Ishikawa (cell line): ENCODE measurements around the gene PARD3B.

ENCODE experiments used
- CEBPB ChIP-seq: IDR thresholded peaks from 2 replicates; pipeline ENCODE4 v1.6.1; 2012
- CREB1 ChIP-seq: IDR thresholded peaks from 2 replicates; pipeline ENCODE4 v1.6.1; 2012; ENCODE audit warnings: low read depth
- EGR1 ChIP-seq: IDR thresholded peaks from 2 replicates; pipeline ENCODE4 v1.6.1; 2012
- EP300 ChIP-seq: IDR thresholded peaks from 2 replicates; pipeline ENCODE4 v1.6.1; 2012; ENCODE audit warnings: borderline replicate concordance
- FOXM1 ChIP-seq: IDR thresholded peaks from 2 replicates; pipeline ENCODE4 v1.6.1; 2012; ENCODE audit warnings: low read depth, borderline replicate concordance
- NFIC ChIP-seq: IDR thresholded peaks from 2 replicates; pipeline ENCODE4 v1.6.1; 2012
- RAD21 ChIP-seq: IDR thresholded peaks from 2 replicates; pipeline ENCODE4 v1.6.1; 2012; ENCODE audit warnings: low read depth
- REST ChIP-seq: IDR thresholded peaks from 2 replicates; pipeline ENCODE4 v1.6.1; 2012; ENCODE audit warnings: low read depth, mild to moderate bottlenecking
- TAF1 ChIP-seq: IDR thresholded peaks from 2 replicates; pipeline ENCODE4 v1.6.1; 2012; ENCODE audit warnings: low read depth, mild to moderate bottlenecking
- TCF12 ChIP-seq: IDR thresholded peaks from 2 replicates; pipeline ENCODE4 v1.6.1; 2012; ENCODE audit warnings: low read depth
- TEAD4 ChIP-seq: IDR thresholded peaks from 2 replicates; pipeline ENCODE4 v1.6.1; 2012
- YY1 ChIP-seq: IDR thresholded peaks from 2 replicates; pipeline ENCODE4 v1.6.1; 2012; ENCODE audit warnings: low read depth
- ZBTB7A ChIP-seq: IDR thresholded peaks from 2 replicates; pipeline ENCODE4 v1.6.1; 2012; ENCODE audit warnings: low read depth
- TF ChIP-seq, protein P1 (sequence below): IDR thresholded peaks from 2 replicates; pipeline ENCODE4 v1.6.1; 2012
- TF ChIP-seq, protein P2 (sequence below): IDR thresholded peaks from 2 replicates; pipeline ENCODE4 v1.6.1; 2012

The PARD3B gene

DNA sequence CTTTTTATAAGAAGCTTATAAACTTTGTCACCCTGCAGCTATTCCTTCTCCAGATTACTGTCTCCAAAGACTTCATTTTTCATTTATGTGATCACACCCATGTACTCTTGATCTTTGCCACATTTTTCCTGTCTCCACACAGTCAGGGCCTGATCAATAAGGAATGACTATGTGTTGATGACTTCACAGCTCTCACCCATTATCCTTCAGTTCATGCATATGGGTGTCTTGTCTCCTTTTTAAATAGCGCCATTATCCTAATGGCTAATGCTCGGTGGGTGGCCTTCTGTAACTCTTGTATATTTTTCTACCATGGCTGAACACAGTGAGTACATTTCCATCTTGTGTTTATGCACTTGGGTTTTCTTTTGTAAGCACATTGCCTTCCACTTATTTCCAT is 801.4 kb downstream of the PARD3B start:
- no peak for TF ChIP-seq REST
- TF ChIP-seq YY1 = no peak
- TF ChIP-seq EGR1 = no peak
- TF ChIP-seq CEBPB = no peak
- no peak for TF ChIP-seq CREB1
- no peak for TF ChIP-seq RAD21
- no peak for TF ChIP-seq TAF1
- TF ChIP-seq NFIC = no peak
- no peak for TF ChIP-seq FOXM1
- TF ChIP-seq, protein P1, sequence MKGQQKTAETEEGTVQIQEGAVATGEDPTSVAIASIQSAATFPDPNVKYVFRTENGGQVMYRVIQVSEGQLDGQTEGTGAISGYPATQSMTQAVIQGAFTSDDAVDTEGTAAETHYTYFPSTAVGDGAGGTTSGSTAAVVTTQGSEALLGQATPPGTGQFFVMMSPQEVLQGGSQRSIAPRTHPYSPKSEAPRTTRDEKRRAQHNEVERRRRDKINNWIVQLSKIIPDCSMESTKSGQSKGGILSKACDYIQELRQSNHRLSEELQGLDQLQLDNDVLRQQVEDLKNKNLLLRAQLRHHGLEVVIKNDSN = no peak
- TF ChIP-seq TEAD4 = no peak

- TF ChIP-seq TCF12 (no peak), RAD21 (no peak), ZBTB7A (no peak), TAF1 (no peak), TEAD4 (no peak), EGR1 (no peak), REST (no peak), NFIC (no peak), YY1 (no peak), FOXM1 (no peak), CEBPB (no peak), EP300 (no peak), CREB1 (no peak)
- TF ChIP-seq, protein P1 = no peak
- TF ChIP-seq, protein P2, sequence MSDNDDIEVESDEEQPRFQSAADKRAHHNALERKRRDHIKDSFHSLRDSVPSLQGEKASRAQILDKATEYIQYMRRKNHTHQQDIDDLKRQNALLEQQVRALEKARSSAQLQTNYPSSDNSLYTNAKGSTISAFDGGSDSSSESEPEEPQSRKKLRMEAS = no peak
These were observed 802.6 kb downstream of the PARD3B start for GRCh38 chr2:205347899-205348298.

DNA sequence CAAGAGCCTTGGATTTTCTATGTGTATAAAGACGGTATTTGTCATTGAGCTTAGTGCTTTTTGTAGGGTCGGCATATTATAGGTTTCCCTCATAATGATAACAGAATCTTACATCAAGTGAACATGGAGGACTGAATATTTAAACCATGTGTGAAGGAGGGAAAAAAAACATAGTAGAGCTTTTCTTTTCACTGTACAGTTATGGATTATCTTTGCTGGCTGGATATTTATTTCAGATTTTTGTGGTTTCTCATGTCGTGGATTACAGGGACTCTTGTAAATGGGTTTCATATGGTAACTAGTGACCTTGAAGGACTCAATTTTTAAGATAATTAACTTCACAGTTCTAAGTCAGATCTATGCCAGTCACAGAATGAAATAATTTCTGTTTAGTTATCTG is 806.8 kb downstream of the PARD3B start:
- TF ChIP-seq CREB1 (no peak), TAF1 (no peak), ZBTB7A (no peak), TEAD4 (no peak), EP300 (no peak), RAD21 (no peak), TCF12 (no peak), FOXM1 (no peak), NFIC (no peak), CEBPB (no peak), EGR1 (no peak), YY1 (no peak), REST (no peak)
- TF ChIP-seq, protein P1 = no peak
- TF ChIP-seq, protein P2 = no peak

DNA sequence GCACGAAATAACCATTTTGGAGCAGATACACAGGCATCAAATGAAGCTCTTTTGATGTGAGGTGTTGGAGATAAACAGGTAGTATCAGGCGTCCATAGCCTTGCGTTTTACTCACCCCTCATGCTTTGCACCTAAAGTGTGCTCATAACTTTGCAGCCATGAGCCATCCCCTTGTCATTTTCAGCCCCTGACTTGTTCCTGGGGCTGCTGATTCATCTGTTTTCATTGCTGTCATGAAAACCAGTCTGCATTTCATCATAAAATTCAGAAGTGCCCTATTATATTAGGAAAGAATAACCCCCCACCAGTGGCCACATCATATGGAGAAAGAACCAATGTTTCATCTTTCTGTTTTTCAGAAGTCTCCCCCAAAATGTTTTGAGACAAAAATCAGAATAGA is 807.3 kb downstream of the PARD3B start:
- TF ChIP-seq CEBPB = no peak
- TF ChIP-seq YY1 = no peak
- no peak for TF ChIP-seq EP300
- TF ChIP-seq TEAD4 = no peak
- TF ChIP-seq REST = no peak
- TF ChIP-seq NFIC = no peak
- no peak for TF ChIP-seq EGR1
- no peak for TF ChIP-seq CREB1
- no peak for TF ChIP-seq FOXM1
- no peak for TF ChIP-seq TAF1
- TF ChIP-seq RAD21 = no peak
- TF ChIP-seq, protein P1 = no peak
- no peak for TF ChIP-seq TCF12
- TF ChIP-seq, protein P2 = no peak
- TF ChIP-seq ZBTB7A = no peak
